Raji (cell line): ENCODE results near the gene HES1.

ENCODE experiments used
- POLR2A ChIP-seq: IDR thresholded peaks from 2 replicates; pipeline ENCODE4 v1.6.1; 2011; ENCODE audit warnings: low read depth, low read length, control low read depth; ENCODE audit not compliant: insufficient read depth

HES1 gene

DNA sequence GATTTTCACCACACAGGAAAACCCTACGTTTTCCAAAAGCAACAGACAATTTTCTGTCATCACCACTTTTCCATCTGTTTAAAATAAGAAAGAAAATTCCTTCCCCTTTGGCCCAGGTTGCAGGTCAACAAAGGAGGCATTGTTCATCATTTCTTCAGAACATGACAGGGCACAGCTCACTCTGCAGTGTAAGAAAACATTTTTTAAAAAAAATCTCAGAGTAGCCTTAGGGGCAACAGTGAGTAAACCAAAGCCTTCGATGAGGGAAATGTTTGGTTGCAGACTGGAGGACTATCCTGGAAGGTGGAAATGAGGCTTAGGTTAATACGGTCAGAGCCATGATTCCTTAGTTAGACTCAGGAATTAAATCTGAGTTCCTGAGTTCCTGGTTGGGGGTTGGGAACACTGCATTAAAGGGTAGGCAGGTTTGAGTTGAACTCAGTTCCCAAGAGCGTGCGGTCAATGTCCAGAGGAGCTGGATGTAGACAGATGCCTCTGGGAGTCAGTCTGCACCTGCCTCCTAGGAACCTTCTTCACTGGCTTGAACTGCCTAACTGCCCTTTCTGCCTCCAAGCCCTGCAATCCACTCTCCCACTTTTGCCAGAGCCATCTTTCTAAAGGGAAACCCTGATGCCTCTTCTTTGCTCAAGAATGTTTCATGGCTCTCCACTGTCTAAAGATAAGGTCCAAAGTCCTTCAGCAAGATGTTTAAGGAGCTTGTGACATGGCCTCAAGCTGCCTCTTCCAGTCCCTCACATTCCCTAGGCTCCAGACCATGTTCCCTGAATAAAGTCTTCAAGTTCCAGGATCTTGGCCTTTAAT is 3.3 kb upstream of the HES1 start:
- no peak for TF ChIP-seq POLR2A

DNA sequence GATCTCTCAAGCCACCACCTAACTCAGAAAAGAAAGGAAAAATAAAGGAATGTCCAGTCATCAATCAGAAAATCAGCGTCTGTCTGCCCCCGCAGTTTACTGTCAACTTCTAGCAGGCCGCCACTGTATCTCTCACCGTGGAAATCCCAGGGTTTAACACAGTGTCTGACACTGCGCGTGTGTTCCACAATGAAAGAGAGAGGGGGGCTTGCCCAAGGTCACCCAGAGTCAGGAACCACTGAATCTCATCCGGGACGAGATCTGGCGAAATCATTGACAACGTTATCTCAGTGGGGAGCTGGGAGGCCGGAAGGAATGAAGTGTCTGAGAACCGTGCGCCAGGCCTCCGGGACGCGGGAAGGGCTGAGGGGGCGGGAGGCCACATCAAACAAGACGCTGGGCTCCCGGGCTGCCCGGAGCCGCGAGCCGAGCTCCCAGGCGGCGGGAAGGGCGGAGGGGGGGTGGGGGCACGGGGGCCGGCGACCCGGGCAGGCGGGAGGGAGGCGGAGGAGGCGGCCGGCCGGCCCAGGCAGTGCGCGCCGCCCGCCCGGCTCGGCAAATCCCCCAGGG is 2.2 kb upstream of the HES1 start:
- no peak for TF ChIP-seq POLR2A

- no peak for TF ChIP-seq POLR2A
These were observed 1.7 kb upstream of the HES1 start for GRCh38 chr3:194134231-194134756.

- TF ChIP-seq POLR2A: peak; percentile 51
These were observed 1.0 kb upstream of the HES1 start for GRCh38 chr3:194134757-194135515.

DNA sequence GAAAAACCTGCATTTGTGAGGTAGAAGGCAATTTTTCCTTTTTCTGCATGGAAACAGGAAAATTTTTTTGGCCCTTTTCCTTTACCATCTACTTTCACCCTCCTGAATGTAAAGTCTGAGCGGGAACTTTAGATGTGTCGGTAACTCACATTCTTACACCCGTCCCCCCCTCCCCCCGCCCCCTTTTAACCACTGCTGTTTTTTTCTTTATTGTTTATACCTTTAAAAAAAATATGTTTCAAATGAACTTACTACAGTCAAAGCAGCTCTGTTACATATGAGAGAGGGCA is 487 bp upstream of the HES1 start:
- no peak for TF ChIP-seq POLR2A

GRCh38 chr3:194136519-194137007 is 615 bp downstream of the HES1 start:
- no peak for TF ChIP-seq POLR2A

- peak; percentile 27; the same call in 1 of the 2 replicates for TF ChIP-seq POLR2A
These were observed 1.1 kb downstream of the HES1 start for GRCh38 chr3:194137008-194137505.

- TF ChIP-seq POLR2A: 0 out of 2 replicates have a peak, but pooled peaks have one; percentile 33
These were observed 1.8 kb downstream of the HES1 start for GRCh38 chr3:194137506-194138474.

DNA sequence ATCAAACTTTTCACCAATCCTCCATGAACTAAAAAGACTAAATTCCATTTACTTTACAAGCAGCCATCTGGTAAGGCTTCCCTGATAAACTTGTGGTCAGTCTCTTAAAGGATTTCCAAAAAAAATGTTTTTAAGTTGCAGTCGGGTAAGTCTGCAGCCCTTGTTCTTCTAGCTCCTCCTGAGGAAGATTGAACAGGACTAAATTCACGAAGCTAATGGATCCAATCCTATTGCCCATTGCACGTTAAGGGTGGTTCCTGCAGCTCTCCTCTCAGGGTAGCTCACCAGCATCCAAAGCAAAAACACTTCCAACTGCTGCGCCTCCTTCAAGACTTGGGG is 2.8 kb downstream of the HES1 start:
- TF ChIP-seq POLR2A: no peak

GRCh38 chr3:194139071-194139813 is 3.3 kb downstream of the HES1 start:
- TF ChIP-seq POLR2A: no peak

GRCh38 chr3:194139814-194140391 is 4.0 kb downstream of the HES1 start:
- TF ChIP-seq POLR2A: no peak

GRCh38 chr3:194140520-194141414 is 4.8 kb downstream of the HES1 start:
- TF ChIP-seq POLR2A: no peak
